H4 (cell line): ENCODE measurements around the gene DLG4. TPM values are rescaled to one million over a fixed set of nuclear protein-coding genes. Genes with fewer than 3 reads are reported as not detected.
A peak's percentile ranks its signal among the peaks of the same experiment; 100 is the strongest.

Experiments
- DNase-seq: peaks from one replicate; pipeline ENCODE4 v3.0.0-alpha.2; 2015; ENCODE audit warnings: low spot score
- total RNA-seq: library from RNA; depleted of rRNA; stranded (reverse); fragments of >200 nt; shearing (Covaris generic); gene quantifications from 2 replicates; pipeline ENCODE4 v1.2.3, GENCODE V29; 2014

DLG4 gene
- total RNA-seq, 1 experiment from 2014 or later: 3.9 TPM

GRCh38 chr17:7229504-7229903 lies 9.9 kb upstream of the DLG4 start:
- no peak for DNase-seq

- DNase-seq: no peak
Observed at GRCh38 chr17:7228920-7229319, 9.3 kb upstream of the DLG4 start.

DNA sequence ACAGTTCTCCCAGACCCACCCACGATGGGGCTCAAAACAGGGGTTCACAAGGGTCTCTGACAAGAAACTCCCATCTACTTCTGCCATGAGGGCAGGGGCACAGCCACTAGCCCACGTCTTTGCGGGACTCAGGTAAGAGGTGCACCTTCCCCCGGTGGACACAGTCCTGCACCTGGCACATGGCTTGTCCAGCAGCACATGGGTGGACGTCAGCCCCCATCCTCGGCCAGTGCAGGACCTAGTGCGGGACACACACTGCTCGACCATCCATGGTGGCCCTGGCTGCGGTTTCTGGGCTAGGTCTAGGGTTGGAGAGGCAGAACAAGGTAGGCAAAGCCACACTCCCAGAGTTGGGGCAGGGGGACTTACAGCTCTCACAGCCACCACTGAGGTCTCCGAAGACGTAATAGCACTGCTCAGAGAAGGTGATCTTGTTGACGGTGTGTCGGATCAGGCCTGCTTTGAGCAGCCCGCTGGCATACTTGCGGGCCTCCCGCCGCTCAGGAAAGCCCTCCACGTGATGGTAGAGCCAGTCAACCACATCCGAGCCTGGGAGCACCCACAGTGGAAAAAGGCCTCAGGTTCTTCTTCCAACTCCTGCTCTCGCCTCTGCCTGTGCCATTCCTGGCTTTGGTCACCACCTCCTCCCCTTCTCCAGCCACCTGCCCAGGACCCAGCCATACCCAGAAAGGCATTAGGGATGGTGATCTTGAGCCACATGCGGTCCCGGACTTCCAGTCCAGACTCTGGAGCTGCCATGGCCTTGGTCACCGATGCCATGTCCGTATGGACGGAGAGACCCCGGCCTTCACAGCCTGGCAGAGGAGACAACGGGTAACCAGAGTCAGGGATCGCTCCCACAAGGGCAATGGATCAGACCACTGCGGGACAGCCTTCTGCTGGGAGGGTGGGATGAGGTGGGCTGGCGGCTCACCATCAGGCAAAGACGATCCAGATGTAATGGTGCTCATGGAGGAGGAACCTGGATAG lies 7.4 kb upstream of the DLG4 start:
- DNase-seq: no peak

- DNase-seq: no peak
Observed at GRCh38 chr17:7225711-7226331, 6.2 kb upstream of the DLG4 start.

DNA sequence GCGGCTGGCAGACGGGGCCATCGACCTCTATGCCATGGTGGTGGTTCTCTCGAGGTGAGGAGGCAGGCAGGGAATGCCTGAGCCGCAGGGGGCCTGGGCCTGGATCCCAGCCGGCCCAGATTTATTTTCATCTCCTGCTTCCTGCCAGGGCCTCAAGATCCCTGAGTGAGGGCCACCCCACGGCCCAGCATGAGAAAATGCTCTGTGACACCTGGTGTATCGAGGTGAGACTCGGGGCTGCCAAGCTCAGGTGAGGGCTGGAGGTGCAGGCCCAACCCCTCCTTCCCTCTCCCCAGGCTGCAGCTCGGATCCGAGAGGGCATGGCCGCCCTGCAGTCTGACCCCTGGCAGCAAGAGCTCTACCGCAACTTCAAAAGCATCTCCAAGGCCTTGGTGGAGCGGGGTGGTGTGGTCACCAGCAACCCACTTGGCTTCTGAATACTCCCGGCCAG lies 5.0 kb upstream of the DLG4 start:
- DNase-seq: no peak

GRCh38 chr17:7224110-7224509 lies 4.5 kb upstream of the DLG4 start:
- no peak for DNase-seq

GRCh38 chr17:7223375-7223774 lies 3.7 kb upstream of the DLG4 start:
- no peak for DNase-seq

DNA sequence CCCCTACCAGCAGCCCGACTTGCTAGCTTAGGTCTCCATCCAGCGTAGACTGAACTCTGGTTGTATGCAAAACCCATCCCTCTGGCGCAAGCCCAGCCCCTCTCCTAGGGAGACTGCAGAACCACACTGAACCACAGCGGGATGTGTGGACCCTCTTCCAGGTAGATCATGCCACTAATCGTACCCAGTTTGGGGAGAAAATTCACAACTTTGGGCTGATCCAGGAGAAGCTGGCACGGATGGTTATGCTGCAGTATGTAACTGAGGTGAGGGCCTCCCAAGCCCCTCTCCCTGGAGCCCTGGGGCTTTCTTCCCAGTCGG lies 3.3 kb upstream of the DLG4 start:
- DNase-seq: no peak

DNA sequence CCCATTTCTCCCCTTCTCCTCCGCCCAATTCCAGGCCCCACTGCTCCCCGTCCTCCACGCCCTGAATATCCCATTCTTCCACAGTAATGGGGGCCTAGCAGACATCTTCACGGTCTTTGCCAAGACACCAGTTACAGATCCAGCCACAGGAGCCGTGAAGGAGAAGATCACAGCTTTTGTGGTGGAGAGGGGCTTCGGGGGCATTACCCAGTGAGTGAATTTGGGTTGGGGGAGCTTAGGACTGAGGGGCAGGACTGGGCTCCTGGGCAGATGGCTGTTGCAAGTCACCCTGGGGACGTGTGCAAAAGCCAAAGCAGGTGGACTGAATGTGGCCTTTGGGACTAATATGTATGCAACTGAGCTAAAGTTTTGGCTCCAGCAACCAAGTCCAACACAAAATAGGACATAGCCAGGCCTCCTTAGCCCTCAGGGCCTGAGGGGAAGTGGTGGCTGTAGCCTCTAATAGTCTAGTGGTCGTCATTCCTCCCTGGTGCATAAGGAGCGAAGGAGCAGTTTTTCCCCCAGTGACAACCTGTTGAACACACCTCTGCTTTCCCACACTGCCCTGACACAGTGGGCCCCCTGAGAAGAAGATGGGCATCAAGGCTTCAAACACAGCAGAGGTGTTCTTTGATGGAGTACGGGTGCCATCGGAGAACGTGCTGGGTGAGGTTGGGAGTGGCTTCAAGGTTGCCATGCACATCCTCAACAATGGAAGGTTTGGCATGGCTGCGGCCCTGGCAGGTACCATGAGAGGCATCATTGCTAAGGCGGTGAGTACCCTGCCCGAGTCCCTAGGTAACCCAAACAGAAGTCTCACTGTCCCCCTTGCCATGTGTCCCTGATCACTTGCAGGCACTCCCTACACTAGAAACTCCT lies 2.7 kb upstream of the DLG4 start:
- DNase-seq: no peak

GRCh38 chr17:7221278-7222092 lies 1.8 kb upstream of the DLG4 start:
- DNase-seq: no peak

DNA sequence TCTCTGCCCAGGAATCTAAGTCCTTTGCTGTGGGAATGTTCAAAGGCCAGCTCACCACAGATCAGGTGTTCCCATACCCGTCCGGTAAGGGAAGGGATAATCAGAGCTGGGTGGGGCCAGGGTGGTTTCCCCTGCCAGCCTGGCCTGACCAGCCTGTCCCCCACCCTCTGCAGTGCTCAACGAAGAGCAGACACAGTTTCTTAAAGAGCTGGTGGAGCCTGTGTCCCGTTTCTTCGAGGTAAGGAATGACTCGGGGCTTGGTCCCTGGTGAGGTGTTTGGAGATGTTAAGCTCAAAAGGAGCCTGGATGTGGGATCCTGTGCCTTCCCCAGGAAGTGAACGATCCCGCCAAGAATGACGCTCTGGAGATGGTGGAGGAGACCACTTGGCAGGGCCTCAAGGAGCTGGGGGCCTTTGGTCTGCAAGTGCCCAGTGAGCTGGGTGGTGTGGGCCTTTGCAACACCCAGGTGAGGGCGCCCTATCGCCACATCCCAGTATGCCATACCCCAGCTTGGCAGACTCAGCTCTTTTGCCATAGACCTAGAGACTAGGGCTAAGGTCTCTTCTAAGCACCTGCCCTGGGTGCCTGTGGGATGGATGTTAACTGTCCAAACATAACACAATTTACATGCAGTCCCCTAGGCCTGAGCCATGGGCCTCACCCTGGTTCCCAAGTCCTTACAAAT lies 1.1 kb upstream of the DLG4 start:
- DNase-seq: peak; percentile 63

- no peak for DNase-seq
Observed at GRCh38 chr17:7219229-7219811, 316 bp downstream of the DLG4 start.

GRCh38 chr17:7218758-7219157 lies 878 bp downstream of the DLG4 start:
- no peak for DNase-seq

GRCh38 chr17:7218166-7218565 lies 1.5 kb downstream of the DLG4 start:
- no peak for DNase-seq

DNA sequence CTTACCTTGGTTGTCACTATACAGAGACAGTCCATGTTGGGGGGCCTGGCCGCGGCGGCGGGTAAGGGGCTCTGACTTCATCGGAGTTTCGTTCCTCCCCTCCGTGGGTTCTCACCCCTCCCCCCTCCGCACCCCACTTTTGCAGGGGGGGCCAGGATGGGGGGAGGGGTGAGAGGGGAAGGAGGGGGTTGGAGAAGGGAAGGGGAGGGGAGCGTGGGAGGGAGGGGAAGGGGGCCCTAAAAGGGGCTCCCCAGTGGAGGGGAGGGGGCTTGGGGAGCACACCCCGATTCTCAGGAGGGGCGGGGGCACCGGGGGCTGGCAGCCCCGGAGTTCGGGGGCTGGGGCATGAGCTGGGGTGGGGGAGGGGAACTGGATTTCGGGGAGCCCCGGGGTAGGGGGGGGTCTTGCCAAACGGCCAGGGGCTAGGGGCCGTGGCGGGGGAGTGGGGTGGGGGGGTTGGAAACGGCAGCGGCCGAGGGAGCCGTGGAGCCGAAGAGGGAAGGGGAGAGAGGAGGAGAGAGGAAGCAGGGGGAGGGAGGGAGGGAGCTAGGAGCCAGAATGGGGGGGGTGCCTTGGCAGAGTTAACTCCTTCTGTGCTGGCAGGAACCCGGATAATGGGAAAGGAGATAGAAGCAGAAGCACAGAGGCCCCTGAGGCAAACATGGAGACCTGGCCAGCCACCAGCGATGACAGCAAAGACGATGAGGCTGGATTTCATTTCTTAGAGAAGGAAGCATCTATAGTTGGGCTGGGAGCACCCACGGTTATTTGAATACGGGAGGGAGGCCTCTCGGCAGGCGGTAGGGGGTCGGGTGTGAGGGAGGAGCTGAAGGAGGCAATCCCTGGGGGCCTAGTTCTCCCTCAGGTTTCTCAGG lies 2.3 kb downstream of the DLG4 start:
- DNase-seq: no peak

DNA sequence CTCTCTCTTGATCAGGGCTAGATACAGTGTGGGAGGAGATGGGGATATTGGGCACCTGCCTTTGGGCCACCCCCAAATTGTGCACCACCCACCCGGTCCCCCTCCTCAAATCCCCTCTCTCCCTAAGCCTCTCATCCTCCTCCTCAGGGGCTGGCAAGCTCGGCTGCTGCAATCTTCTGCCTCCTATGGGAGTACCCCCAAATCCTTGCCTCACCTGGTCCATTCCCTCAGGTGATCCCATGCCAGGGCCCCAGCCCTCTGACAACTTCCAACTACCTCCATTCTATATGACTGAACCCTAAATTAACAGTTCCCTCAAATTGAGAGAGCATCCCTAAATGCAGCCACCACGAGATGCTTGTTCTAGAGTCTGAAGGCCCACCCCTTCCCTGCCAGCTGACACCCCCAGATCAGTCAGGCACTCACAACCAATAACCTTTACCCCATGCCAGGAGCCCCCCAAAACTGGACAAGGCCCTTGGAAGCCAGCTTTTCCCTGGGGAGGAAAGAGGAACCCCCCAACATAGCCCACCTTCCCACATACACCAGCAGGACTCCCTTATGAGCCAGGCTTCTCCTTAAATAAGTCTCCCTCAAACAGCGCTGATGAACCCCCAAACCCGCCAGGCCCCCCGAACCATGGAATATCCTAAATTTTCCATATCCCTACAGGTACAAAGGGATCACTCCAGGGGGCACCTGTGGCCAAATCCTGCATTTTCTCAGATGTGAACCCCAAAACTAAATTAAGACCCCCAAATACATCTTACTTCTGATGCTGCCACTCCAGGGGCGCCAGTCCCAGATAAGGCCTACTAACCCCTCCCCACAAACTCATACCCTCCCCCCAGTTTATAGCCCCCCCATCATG lies 3.2 kb downstream of the DLG4 start:
- no peak for DNase-seq

DNA sequence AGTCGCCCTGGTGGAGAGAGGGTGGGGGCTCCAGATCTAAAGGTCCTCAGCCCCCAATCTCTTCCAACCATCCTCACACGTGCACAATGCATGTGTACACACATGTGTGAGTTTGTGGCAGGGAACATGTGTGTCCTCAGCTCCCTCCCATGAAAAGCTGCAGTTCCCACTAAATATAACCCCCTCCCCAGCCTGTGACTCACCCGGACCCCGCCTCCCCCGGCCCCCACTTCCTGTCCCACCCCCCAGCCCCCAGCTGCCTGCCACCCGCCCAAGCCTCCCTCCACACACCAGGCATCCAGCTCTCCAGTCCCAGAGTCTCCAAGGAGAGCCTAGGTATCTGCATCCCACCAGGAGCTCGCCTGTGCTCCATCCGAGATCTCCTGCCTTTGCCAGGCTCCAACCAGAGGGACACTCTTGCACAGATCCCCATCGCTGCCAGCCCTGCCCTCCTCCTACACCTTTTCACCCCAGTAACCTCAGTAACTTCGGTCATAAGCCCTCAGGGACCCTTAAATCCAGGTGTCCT lies 3.9 kb downstream of the DLG4 start:
- no peak for DNase-seq

GRCh38 chr17:7215136-7215638 lies 4.4 kb downstream of the DLG4 start:
- no peak for DNase-seq
